ENCODE results near the gene HTR3A. TPM values are rescaled to one million over a fixed set of nuclear protein-coding genes. Genes with fewer than 3 reads are reported as not detected.

HTR3A gene
- total and polyA plus RNA-seq, 2 experiments from 2014 or later, result 5.8 to 8.1 TPM

DNA sequence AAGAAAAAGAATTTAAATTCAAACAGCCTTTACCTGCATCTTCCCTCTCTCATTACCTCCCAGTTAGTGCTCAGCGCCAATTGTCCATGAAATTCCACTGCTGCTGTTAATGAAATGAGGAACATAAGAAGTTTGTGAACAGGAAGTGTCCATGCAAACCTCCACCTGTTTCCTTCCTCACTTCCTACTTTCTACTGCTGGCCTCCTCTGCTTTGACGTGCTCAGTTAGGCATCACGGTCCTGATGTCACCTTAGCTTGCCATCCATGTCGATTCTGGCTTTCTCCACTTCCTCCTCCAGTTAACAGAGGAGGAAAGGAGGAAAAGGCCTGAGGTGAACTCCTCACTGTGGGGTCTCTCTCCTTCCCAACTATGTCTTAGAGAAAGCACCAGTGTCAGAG is 26.9 kb upstream of the HTR3A start (continued):
- TF ChIP-seq, protein P1, sequence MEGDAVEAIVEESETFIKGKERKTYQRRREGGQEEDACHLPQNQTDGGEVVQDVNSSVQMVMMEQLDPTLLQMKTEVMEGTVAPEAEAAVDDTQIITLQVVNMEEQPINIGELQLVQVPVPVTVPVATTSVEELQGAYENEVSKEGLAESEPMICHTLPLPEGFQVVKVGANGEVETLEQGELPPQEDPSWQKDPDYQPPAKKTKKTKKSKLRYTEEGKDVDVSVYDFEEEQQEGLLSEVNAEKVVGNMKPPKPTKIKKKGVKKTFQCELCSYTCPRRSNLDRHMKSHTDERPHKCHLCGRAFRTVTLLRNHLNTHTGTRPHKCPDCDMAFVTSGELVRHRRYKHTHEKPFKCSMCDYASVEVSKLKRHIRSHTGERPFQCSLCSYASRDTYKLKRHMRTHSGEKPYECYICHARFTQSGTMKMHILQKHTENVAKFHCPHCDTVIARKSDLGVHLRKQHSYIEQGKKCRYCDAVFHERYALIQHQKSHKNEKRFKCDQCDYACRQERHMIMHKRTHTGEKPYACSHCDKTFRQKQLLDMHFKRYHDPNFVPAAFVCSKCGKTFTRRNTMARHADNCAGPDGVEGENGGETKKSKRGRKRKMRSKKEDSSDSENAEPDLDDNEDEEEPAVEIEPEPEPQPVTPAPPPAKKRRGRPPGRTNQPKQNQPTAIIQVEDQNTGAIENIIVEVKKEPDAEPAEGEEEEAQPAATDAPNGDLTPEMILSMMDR (conservative IDR thresholded peaks at IDR 0.05; ENCODE audit: low read depth in 2 of 2), result no peak
- no peak for TF ChIP-seq EZH2phosphoT487 (IDR thresholded peaks at IDR 0.05; ENCODE audit: unreplicated experiment)
- no peak for TF ChIP-seq JUNB (IDR thresholded peaks at IDR 0.05; ENCODE audit: unreplicated experiment)

DNA sequence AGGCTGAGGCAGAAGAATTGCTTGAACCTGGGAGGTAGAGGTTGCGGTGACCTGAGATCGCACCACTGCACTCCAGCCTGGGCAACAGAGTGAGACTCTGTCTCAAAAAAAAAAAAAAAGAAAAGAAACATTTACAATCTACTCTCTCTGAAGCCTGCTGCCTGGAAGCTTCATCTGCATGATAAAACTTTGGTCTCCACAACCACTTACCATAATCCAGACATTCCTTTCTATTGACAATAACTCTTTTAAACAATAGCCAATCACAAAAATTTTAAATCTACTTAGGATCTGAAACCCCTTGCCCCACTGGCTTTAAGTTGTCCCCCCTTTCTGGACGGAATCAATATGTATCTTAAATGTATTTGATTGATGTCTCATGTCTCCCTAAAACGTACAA is 25.0 kb upstream of the HTR3A start:
- TF ChIP-seq, protein P2, sequence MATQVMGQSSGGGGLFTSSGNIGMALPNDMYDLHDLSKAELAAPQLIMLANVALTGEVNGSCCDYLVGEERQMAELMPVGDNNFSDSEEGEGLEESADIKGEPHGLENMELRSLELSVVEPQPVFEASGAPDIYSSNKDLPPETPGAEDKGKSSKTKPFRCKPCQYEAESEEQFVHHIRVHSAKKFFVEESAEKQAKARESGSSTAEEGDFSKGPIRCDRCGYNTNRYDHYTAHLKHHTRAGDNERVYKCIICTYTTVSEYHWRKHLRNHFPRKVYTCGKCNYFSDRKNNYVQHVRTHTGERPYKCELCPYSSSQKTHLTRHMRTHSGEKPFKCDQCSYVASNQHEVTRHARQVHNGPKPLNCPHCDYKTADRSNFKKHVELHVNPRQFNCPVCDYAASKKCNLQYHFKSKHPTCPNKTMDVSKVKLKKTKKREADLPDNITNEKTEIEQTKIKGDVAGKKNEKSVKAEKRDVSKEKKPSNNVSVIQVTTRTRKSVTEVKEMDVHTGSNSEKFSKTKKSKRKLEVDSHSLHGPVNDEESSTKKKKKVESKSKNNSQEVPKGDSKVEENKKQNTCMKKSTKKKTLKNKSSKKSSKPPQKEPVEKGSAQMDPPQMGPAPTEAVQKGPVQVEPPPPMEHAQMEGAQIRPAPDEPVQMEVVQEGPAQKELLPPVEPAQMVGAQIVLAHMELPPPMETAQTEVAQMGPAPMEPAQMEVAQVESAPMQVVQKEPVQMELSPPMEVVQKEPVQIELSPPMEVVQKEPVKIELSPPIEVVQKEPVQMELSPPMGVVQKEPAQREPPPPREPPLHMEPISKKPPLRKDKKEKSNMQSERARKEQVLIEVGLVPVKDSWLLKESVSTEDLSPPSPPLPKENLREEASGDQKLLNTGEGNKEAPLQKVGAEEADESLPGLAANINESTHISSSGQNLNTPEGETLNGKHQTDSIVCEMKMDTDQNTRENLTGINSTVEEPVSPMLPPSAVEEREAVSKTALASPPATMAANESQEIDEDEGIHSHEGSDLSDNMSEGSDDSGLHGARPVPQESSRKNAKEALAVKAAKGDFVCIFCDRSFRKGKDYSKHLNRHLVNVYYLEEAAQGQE (IDR thresholded peaks at IDR 0.05; ENCODE audit: unreplicated experiment), result no peak
- TF ChIP-seq STAT1 (IDR thresholded peaks at IDR 0.05; ENCODE audit: unreplicated experiment) (no peak), EZH2phosphoT487 (IDR thresholded peaks at IDR 0.05; ENCODE audit: unreplicated experiment) (no peak), NANOG (IDR thresholded peaks at IDR 0.05; ENCODE audit: borderline replicate concordance) (no peak), CREB1 (CRISPR knock-in tag; IDR thresholded peaks at IDR 0.05; ENCODE audit: low read depth) (no peak), POLR2AphosphoS5 (IDR thresholded peaks at IDR 0.05; ENCODE audit: low read depth) (no peak), ZNF331 (CRISPR knock-in tag; IDR thresholded peaks at IDR 0.05; ENCODE audit: low read depth) (no peak), JUNB (IDR thresholded peaks at IDR 0.05; ENCODE audit: unreplicated experiment) (no peak), ZNF114 (CRISPR knock-in tag; IDR thresholded peaks at IDR 0.05) (no peak)
- TF ChIP-seq, protein P1 (conservative IDR thresholded peaks at IDR 0.05; ENCODE audit: low read depth in 2 of 2), result no peak
- TF ChIP-seq, protein P3, sequence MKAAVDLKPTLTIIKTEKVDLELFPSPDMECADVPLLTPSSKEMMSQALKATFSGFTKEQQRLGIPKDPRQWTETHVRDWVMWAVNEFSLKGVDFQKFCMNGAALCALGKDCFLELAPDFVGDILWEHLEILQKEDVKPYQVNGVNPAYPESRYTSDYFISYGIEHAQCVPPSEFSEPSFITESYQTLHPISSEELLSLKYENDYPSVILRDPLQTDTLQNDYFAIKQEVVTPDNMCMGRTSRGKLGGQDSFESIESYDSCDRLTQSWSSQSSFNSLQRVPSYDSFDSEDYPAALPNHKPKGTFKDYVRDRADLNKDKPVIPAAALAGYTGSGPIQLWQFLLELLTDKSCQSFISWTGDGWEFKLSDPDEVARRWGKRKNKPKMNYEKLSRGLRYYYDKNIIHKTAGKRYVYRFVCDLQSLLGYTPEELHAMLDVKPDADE (IDR thresholded peaks at IDR 0.05), result no peak
- Histone ChIP-seq H3K36me3 (ENCODE audit: insufficient read depth) (no peaks in the 10 kb centered on the region), H3F3A (replicated peaks; ENCODE audit: low read depth) (no peaks in the 10 kb centered on the region), H3K4me3 (no peak overlapping the region), H3K9me2 (ENCODE audit: insufficient read depth) (0 out of 2 replicates have a peak, but pooled peaks cover 3% of the 10 kb centered on the region), H3K4me1 (ENCODE audit: insufficient read depth) (peaks cover 31% of the 10 kb centered on the region), H3K4me2 (peak overlapping the region; percentile 16), H2AFZ (no peak overlapping the region; the same call in 1 of the 2 replicates), H4K20me1 (replicated peaks; ENCODE audit: insufficient read depth) (no peaks in the 10 kb centered on the region), H3K79me2 (replicated peaks; ENCODE audit: insufficient read depth) (no peaks in the 10 kb centered on the region), H3K27ac (ENCODE audit: low read depth) (no peak overlapping the region), H3K27me3 (ENCODE audit: insufficient read depth) (no peaks in the 10 kb centered on the region)
- Mint-ChIP-seq H3K4me3 (no peak overlapping the region), H3K9me3 (no peaks in the 10 kb centered on the region), H3K27ac (no peak overlapping the region), H3K27me3 (ENCODE audit: insufficient read depth, low read depth, poor library complexity) (peaks cover 2% of the 10 kb centered on the region), H3K4me1 (peaks cover 43% of the 10 kb centered on the region), H3K36me3 (ENCODE audit: low read depth) (no peaks in the 10 kb centered on the region)
- DNase-seq (ENCODE audit: low spot score) (peak; percentile 28), ATAC-seq (peak; percentile 19; the same call in 2 of the 3 replicates)
